IPS-18c (cell line): ENCODE data around the gene RABGAP1L.
"Not testable (repeated sequence)": the region's sequence is repeated elsewhere in the genome, so short reads cannot be mapped to it uniquely, and the experiment has no call there.

Experiments
- H3K4me3 ChIP-seq: 2 replicates; pipeline ENCODE4 v1.7.0; 2013; ENCODE audit warnings: low read depth, mild to moderate bottlenecking, low read length, moderate library complexity; ENCODE audit not compliant: insufficient read depth
- H3K9me3 ChIP-seq: one replicate; pipeline ENCODE4 v1.6.1; 2013; ENCODE audit warnings: mild to moderate bottlenecking, low read length, moderate library complexity; ENCODE audit not compliant: control insufficient read depth, insufficient read depth

The RABGAP1L gene

DNA sequence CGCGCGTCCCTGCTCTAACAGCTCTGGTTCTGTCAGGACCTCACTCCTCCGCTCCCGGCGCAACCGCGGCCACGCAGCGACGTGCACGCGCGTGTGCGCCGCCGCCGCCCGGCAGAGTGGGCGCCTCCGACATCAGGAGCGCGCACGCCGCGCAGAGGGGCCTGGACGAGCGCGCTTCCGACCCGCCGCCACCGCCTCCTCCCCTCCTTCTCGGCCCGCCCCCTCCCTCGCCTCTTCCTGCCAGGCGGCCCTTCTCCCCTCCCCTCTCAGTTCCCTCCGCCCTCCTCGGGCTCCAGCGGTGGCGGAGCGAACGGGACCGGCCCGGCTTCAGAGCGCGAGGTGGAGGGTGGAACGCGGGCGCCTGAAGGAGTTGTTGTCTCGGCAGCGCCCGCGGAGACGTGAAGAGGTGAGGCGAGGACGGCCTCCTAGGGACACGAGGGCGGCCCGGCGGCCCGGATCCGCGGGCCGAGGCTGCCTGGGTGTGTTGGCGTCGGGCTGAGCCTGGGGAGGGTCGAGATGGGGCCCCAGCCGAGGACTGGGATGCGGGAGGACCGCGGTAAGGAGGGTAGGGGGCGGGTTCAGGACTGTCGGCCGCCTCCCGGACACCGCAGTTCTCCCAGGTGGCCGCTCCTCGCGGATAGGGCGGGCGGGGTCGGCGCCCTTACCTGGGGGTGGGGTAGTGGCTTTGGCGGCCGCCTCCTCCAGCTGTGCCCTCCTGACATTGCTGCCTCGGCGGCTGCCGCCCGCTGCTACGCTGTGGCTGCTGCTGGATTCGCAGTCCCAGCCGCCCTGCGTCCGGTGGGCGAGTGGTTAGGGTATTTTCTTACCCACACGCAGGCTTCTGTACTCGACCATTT is at the start of gene RABGAP1L:
RABGAP1L (plus strand) TSS at position 269 of the 857 bp plus-strand sequence.
- Histone ChIP-seq H3K9me3 (no peaks in the 10 kb centered on the region), H3K4me3 (peak within 1 kb of the TSS; percentile 90)

DNA sequence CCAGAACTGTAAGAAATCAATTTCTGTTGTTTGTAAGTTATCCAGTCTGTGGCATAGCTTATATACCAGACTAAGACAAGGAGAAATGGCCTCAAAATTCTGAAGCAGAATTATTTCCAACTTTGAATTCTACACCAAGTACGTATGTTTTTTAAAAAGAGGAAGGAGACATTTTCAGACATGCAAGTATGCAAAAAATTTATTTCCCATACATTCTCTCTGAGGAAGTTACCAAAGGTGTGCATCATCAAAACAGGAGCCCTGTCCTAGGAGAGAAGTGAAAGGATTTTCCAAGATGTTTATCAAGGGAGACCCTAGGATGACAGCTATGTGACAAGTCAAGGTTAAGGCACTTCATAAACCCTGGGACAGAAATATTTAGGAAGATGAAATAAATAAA is 49.3 kb upstream of the RABGAP1L start:
- Histone ChIP-seq H3K9me3 (peaks cover 4% of the 10 kb centered on the region), H3K4me3 (no peak overlapping the region)

DNA sequence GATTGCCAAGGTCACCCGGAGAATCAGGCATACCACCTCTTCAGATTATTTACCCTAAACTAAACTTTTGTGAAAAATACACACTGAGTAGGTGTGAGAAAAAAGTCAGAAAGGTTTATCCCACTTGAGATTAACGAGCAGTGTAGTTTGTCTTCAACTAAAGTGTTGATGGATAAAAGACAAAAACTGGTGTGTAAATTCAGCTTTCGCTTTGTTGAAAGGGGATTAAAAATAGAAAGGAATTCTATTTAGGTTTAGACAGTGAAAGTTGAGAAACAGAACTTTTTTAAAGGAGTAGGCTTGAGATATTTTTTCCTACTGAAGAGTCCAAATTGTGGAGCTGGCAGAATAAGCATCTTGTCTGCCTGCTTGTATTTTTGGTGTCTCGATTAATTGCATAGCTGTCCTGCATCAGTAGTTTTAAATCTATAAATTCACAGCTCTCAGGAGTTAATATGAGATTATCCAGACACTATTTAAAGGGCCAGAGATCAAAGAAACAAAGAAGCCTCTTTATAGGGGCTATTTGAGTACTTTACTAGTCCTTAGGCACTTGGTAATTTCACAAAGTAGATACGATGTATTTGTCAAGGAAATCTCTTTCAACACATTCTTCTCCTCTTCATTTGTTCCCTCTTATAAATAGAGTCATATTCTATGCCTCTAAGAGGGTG is 46.7 kb upstream of the RABGAP1L start:
- H3K9me3 ChIP-seq, result peaks cover 3% of the 10 kb centered on the region
- H3K4me3 ChIP-seq, result no peak overlapping the region

DNA sequence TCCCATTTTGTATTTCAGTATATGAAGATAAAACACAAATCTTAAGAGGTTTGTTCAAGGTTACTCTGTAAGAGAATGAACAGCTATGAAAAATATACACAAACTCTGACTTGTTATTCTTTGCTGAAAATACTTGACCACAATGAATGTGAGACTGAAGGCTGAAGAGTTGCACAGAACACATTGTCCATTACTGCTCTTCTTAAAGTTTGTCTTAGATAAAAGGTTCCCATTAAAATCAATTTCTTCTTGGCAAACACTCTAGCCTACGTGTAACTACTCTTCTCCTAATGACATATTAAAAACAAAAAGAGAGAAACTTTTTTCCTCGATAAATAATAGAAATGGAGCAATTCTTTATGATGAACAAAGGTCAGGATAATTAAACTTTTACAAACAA is 45.2 kb upstream of the RABGAP1L start:
- H3K4me3 ChIP-seq, result no peak overlapping the region
- H3K9me3 ChIP-seq, result no peaks in the 10 kb centered on the region

DNA sequence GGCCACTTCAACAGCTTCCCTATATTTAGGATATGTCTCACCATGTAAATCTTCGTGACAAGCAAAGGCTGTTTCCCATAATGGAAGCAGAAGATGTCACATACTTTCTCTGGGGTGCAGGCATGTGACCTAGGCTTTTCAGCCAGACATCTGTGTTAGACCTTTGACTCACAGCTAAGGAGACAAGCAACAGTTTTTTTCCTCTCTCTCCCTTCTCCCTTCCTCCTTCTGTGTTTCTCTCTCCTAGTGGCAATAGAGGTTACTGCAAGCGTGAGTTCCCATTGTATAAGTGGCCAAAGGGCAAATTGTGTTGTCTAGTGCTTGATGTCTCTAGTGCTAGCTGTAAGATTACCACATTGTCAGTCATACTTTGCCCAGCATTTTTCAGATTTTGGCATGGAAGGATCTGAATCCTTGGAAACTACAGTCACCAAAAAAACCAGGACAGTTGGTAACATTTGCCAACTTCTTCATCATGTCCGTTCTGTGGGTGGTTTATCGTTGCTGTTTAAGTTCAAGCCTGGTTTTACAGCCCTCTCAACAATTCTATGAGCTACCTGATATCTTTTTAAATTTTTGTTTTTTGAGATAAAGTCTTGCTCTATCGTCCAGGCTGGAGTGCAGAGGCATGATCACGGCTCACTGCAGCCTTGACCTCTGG is 44.4 kb upstream of the RABGAP1L start:
- H3K9me3 ChIP-seq, result no peaks in the 10 kb centered on the region
- H3K4me3 ChIP-seq, result no peak overlapping the region

DNA sequence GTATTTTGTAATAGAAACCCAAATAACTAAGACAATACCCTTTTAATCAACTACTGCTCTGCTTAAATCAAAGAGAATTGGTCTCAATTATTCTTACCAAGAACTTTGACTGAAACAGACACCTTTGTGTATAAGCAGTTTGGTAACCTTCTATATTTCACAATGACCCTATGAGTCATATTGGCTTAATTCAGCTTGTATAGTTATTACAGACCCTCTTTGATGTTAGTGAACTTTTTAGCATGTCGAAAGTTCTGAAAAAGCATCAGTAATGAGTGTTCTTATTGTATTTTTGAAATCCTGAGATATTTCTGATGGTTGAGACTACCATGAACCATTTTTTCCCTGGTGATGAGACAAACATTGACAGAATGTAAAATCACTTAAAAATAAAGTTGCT is 43.3 kb upstream of the RABGAP1L start:
- no peaks in the 10 kb centered on the region for H3K9me3 ChIP-seq
- no peak overlapping the region for H3K4me3 ChIP-seq

DNA sequence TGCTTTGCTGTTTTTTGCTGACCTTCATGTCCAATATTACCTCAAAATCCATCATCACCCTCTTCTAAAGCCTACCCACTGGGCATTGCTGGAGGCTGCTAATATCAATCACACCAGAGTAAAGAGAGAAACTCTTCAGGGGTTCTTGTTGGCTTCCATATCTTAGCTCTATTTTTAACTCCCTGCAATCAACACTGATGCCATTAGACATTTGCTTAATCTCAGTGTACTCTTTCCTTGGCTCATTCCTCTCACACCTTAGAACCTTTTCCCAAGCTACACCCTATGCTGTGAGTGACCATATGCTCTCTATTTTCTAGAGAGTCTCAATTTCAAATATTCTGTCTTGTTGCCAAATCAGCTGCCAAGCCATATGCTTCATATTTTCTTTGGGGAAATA is 40.6 kb upstream of the RABGAP1L start:
- Histone ChIP-seq H3K4me3 (no peak overlapping the region), H3K9me3 (no peaks in the 10 kb centered on the region)

DNA sequence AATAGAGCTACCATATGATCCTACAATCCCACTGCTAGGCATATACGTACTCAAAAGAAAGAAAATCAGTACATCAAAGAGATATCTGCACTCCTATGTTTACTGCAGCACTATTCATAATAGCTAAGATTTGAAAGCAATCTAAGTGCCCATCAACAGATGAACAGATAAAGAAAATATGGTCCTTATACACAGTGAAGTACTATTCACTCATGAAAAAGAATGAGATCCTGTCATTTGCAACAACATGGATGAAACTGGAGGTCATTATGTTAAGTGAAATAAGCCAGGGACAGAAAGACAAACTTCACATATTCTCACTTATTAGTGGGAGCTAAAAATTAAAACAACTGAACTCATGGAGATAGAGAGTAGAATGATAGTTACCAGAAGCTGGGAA is 37.0 kb upstream of the RABGAP1L start:
- H3K4me3 ChIP-seq, H3K9me3 ChIP-seq: not testable (repeated sequence)

DNA sequence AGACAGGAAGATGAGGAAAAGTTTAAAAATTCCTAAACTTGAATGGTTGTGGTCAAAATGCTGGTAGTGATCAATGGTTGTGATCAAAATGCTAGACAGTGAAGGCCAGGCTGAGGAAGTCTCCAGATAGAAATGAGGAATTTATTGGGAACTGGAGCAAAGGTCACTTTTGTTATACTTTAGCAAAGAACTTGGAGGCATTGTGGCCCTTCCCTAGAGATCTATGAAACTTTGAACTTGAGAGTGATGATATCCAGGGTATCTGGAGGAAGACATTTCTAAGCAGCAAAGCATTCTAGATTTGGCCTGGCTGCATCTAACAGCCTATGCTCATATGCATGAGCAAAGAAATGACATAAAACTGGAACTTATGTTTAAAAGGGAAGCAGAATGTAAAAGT is 35.5 kb upstream of the RABGAP1L start:
- H3K4me3 ChIP-seq, result no peak overlapping the region
- H3K9me3 ChIP-seq, result no peaks in the 10 kb centered on the region

DNA sequence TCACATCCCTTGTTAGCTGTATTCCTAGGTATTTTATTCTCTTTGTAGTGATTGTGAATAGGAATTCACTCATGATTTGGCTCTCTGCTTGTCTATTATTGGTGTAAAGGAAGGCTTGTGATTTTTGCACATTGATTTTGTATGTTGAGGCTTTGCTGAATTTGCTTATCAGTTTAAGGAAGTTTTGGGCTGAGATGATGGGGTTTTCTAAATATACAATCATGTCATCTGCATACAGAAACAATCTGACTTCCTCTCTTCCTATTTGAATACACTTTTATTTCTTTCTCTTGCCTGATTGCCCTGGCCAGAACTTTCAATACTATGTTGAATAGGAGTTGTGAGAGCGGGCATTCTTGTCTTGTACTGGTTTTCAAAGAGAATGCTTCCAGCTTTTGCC is 32.1 kb upstream of the RABGAP1L start:
- not testable (repeated sequence) for H3K4me3 ChIP-seq, H3K9me3 ChIP-seq

DNA sequence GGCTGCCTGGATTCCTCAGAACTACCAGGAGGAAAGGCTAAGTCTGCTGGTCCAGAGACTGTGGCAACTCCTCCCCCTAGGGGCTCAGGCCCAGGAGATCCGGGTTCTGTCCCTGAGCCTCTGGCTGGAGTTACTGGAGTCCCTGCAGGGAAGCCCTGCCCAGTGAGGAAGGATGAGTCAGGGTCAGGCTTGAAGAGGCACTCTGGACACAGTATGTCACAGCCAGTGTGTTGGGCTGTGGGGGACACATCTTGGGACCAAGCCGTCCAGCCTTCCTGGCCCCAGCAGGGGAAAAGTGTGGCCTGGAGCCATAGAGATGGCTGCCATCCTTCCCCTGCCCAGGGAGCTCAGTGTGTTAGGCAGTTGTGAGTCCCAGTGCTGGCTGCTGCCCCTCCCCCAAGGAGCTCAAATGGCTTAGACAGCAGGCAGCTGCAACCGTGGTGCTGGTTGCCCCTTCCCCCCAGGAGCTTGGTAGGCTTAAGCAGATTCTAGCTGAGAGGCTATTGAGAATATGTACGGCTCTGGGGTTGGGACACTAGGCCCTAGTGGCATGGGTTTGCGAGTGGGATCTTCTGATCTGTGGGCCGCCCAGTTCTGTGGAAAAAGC is 28.2 kb upstream of the RABGAP1L start:
- H3K9me3 ChIP-seq, result no peaks in the 10 kb centered on the region
- peak overlapping the region; percentile 9; the same call in 1 of the 2 replicates for H3K4me3 ChIP-seq

DNA sequence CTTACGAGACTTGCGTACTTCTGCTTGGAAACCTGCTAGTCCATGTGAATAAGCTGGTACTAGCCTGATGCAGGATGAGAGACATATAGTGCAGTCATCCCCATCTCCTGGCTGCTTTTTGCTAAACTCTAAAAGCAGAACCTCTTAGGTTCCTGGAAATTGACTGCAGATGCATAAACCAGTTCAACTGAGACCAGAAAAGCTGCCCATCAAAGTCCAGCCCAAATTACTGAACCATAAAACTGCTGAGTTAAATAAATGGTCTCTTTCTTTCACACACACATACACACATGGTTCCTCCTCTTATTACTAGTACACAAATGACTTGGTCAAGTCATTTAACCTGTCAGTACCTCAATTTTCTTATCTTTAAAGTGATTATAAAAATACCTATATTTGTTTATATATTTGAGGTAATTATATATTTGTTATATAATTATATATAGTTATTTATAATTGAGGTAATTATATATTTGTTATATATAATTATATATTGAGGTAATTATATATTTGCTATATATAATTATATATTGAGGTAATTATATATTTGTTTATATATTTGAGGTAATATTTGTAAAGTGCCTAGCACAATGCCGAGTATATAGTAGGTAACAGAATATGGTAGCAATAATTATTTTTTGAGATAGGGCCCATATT is 25.2 kb upstream of the RABGAP1L start:
- Histone ChIP-seq H3K4me3 (no peak overlapping the region), H3K9me3 (no peaks in the 10 kb centered on the region)

DNA sequence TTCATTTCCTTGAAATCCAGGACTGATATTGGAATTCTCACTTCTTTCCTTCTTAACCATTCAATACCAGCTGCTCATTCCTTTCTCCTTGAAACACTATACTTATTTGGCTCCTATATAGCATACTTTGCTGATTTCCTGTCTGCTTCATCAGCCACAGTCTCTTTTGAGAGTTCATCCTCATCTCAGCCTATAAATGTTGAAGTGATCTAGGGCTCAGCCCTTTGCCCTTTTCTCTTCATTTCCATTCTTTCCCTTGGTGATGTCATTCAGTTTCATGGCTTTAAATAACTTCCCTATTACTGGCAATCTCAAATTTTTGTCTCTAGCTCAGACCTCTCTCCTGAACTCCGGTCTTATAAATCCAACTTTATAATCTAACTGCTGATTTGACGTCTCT is 24.1 kb upstream of the RABGAP1L start:
- Histone ChIP-seq H3K4me3 (no peak overlapping the region), H3K9me3 (no peaks in the 10 kb centered on the region)

DNA sequence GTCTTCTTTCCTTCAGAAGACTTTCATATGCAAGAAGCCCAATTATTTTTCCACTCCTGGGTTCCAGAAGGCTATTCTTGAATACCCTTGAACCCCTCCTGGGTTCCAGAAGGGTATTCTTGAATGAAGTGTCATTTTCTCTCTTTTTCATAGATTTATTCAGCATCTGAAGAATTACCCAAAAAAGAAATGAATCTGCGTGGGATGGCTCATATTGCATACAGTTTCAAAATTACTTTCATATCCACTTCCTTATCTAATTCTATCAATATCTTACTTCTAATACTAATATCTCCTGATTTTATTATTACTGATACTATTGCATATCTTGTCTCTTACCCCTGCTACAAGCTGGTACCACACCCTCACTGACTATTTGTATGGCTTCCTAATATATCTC is 22.6 kb upstream of the RABGAP1L start:
- Histone ChIP-seq H3K4me3 (no peak overlapping the region), H3K9me3 (no peaks in the 10 kb centered on the region)

DNA sequence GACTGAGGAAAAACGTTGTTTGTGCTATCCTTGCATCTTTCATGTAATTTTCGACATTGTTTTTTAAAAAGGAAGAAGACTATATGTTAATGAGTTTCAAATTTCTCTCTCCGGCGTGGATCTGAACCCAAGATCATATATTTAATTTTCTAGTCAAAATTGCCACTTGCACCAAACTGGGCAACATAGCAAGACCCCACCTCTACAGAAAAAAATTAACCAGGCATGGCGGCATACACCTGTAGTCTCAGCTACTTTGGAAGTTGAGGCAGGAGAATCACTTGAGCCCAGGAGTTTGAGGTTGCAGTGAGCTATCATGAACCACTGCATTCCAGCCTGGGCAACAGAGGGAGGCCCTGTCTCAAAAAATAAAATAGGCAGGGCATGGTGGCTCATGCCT is 16.5 kb upstream of the RABGAP1L start:
- H3K4me3 ChIP-seq, result no peak overlapping the region
- peaks cover 2% of the 10 kb centered on the region for H3K9me3 ChIP-seq

DNA sequence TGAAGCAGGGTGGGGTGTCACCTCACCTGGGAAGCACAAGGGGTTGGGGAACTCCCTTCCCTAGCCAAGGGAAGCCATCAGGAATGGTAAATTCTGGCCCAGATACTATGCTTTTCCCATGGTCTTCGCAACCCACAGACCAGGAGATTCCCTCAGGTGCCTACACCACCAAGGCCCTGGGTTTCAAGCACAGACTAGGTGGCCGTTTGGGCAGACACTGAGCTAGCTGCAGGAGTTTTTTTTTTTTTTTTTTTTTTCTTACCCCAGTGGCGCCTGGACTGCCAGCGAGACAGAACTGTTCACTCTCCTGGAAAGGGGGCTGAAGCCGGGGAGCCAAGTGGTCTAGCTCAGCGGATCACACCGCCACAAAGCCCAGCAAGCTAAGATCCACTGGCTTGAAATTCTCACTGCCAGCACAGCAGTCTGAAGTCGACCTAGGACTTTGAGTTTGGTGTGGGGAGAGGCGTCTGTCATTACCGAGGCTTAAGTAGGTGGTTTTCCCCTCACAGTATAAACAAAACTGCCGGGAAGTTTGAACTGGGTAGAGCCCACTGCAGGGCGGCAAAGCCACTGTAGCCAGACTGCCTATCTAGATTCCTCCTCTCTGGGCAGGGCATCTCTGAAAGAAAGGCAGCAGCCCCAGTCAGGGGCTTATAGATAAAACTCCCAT is 15.5 kb upstream of the RABGAP1L start:
- not testable (repeated sequence) for H3K4me3 ChIP-seq, H3K9me3 ChIP-seq

DNA sequence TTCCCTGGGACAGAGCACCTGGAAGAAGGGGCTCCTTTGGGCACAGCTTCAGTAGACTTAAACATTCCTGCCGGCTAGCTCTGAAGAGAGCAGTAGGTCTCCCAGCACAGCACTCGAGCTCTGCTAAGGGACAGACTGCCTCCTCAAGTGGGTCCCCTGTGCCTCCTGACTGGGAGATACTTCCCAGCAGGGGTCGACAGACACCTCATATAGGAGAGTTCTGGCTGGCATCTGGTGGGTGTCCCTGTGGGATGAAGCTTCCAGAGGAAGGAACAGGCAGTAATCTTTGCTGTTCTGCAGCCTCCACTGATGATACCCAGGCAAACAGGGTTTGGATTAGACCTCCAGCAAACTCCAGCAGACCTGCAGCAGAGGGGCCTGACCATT is 14.9 kb upstream of the RABGAP1L start:
- H3K4me3 ChIP-seq, H3K9me3 ChIP-seq: not testable (repeated sequence)
